RWPE2 (cell line): ENCODE data around the gene RNF123.
A peak's percentile ranks its signal among the peaks of the same experiment; 100 is the strongest.

Experiments
- ATAC-seq: fragments of 200-7000 bp; cut with Tn5 transposase; 3 replicates; pipeline ENCODE4 v1.9.1; 2021; ENCODE audit warnings: low read depth
- DNase-seq: peaks from one replicate; pipeline ENCODE4 v3.0.0-alpha.2; 2020; ENCODE audit warnings: low spot score
- H3K27ac ChIP-seq: fragments of 450-650 bp; 2 replicates; pipeline ENCODE4 v1.5.1; 2017; ENCODE audit warnings: mild to moderate bottlenecking; ENCODE audit not compliant: poor library complexity, severe bottlenecking
- H3K27me3 ChIP-seq: fragments of 250-450 bp; sonication (Bioruptor Pico); 2 replicates; pipeline ENCODE4 v1.5.1; 2021; ENCODE audit warnings: mild to moderate bottlenecking, moderate library complexity; ENCODE audit not compliant: insufficient read depth, poor library complexity, severe bottlenecking
- H3K36me3 ChIP-seq: fragments of 250-450 bp; sonication (Bioruptor Pico); 2 replicates; pipeline ENCODE4 v1.5.1; 2020; ENCODE audit warnings: low read depth, mild to moderate bottlenecking, moderate library complexity
- H3K4me1 ChIP-seq: fragments of 250-450 bp; sonication (Bioruptor Pico); 2 replicates; pipeline ENCODE4 v1.5.1; 2021; ENCODE audit warnings: mild to moderate bottlenecking, moderate library complexity; ENCODE audit not compliant: insufficient read depth, poor library complexity, severe bottlenecking
- H3K4me3 ChIP-seq: fragments of 250-450 bp; sonication (Bioruptor Pico); 2 replicates; pipeline ENCODE4 v1.5.1; 2021; ENCODE audit warnings: mild to moderate bottlenecking, moderate library complexity; ENCODE audit not compliant: severe bottlenecking
- H3K9me3 ChIP-seq: fragments of 250-450 bp; sonication (Bioruptor Pico); 2 replicates; pipeline ENCODE4 v1.5.1; 2021; ENCODE audit warnings: mild to moderate bottlenecking, moderate library complexity; ENCODE audit not compliant: severe bottlenecking
- CTCF ChIP-seq: fragments of 450-650 bp; IDR thresholded peaks from one replicate; pipeline ENCODE4 v1.5.1; 2017; ENCODE audit warnings: mild to moderate bottlenecking, moderate library complexity; ENCODE audit not compliant: poor library complexity, severe bottlenecking

The RNF123 gene

GRCh38 chr3:49657208-49657915 is 32.0 kb upstream of the RNF123 start:
- no peaks in the 10 kb centered on the region for H3K36me3 ChIP-seq
- no peak overlapping the region for H3K27ac ChIP-seq
- no peak for ATAC-seq
- no peaks in the 10 kb centered on the region for H3K4me1 ChIP-seq
- TF ChIP-seq CTCF: no peak
- no peak overlapping the region for H3K4me3 ChIP-seq
- no peaks in the 10 kb centered on the region for H3K9me3 ChIP-seq
- DNase-seq: no peak
- H3K27me3 ChIP-seq: no peaks in the 10 kb centered on the region

GRCh38 chr3:49658711-49659110 is 30.6 kb upstream of the RNF123 start:
- Histone ChIP-seq H3K4me1 (no peaks in the 10 kb centered on the region), H3K27ac (no peak overlapping the region), H3K4me3 (no peak overlapping the region), H3K9me3 (no peaks in the 10 kb centered on the region), H3K27me3 (no peaks in the 10 kb centered on the region), H3K36me3 (no peaks in the 10 kb centered on the region)
- no peak for DNase-seq
- TF ChIP-seq CTCF: no peak
- no peak for ATAC-seq

- no peaks in the 10 kb centered on the region for H3K9me3 ChIP-seq
- ATAC-seq (no peak), DNase-seq (no peak)
- H3K36me3 ChIP-seq: no peaks in the 10 kb centered on the region
- H3K27me3 ChIP-seq: no peaks in the 10 kb centered on the region
- H3K4me1 ChIP-seq: no peaks in the 10 kb centered on the region
- no peak overlapping the region for H3K27ac ChIP-seq
- no peak for TF ChIP-seq CTCF
- H3K4me3 ChIP-seq: no peak overlapping the region
Observed at GRCh38 chr3:49659756-49660155, 29.6 kb upstream of the RNF123 start.

- ATAC-seq: peak; percentile 36; the same call in 1 of the 3 replicates
- H3K4me1 ChIP-seq: no peaks in the 10 kb centered on the region
- no peak for TF ChIP-seq CTCF
Observed at GRCh38 chr3:49661281-49661680, 28.1 kb upstream of the RNF123 start.

DNA sequence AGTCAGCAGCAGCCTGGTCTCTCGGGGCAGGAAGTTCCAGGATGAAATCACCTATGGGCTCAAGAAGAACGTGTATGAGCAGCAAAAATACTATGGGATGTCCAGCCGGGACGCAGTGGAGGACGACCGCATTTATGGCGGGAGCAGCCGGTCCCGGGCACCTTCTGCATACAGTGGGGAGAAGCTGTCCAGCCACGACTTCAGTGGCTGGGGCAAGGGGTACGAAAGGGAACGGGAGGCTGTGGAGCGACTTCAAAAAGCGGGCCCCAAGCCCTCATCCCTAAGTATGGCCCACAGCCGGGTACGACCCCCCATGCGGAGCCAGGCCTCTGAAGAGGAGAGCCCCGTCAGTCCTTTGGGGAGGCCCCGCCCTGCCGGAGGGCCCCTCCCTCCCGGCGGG is 27.3 kb upstream of the RNF123 start:
- no peak overlapping the region for H3K4me3 ChIP-seq
- ATAC-seq: no peak
- H3K36me3 ChIP-seq: no peaks in the 10 kb centered on the region
- no peak overlapping the region for H3K27ac ChIP-seq
- no peak for DNase-seq
- H3K27me3 ChIP-seq: no peaks in the 10 kb centered on the region
- H3K4me1 ChIP-seq: no peaks in the 10 kb centered on the region
- no peaks in the 10 kb centered on the region for H3K9me3 ChIP-seq
- TF ChIP-seq CTCF: no peak

More at GRCh38 chr3:49661281-49661680, 28.1 kb upstream of the RNF123 start:
- no peak overlapping the region for H3K27ac ChIP-seq
- H3K4me3 ChIP-seq: no peak overlapping the region
- DNase-seq: no peak
- H3K36me3 ChIP-seq: no peaks in the 10 kb centered on the region
- no peaks in the 10 kb centered on the region for H3K27me3 ChIP-seq
- no peaks in the 10 kb centered on the region for H3K9me3 ChIP-seq
